Measurements from ENCODE around the gene TMEM115. TPM values are rescaled to one million over a fixed set of nuclear protein-coding genes. Genes with fewer than 3 reads are reported as not detected.

The TMEM115 gene
- total and polyA plus RNA-seq, 2 of the 4 experiments (the other 2 are of a cell fraction): 35.3 to 47.3 TPM

- TF ChIP-seq USF2 (IDR thresholded peaks at IDR 0.05; ENCODE audit: low read depth, low read length) (no peak), POLR2A (IDR thresholded peaks at IDR 0.05; ENCODE audit: low read depth, low read length) (no peak)
- TF ChIP-seq, protein P1, sequence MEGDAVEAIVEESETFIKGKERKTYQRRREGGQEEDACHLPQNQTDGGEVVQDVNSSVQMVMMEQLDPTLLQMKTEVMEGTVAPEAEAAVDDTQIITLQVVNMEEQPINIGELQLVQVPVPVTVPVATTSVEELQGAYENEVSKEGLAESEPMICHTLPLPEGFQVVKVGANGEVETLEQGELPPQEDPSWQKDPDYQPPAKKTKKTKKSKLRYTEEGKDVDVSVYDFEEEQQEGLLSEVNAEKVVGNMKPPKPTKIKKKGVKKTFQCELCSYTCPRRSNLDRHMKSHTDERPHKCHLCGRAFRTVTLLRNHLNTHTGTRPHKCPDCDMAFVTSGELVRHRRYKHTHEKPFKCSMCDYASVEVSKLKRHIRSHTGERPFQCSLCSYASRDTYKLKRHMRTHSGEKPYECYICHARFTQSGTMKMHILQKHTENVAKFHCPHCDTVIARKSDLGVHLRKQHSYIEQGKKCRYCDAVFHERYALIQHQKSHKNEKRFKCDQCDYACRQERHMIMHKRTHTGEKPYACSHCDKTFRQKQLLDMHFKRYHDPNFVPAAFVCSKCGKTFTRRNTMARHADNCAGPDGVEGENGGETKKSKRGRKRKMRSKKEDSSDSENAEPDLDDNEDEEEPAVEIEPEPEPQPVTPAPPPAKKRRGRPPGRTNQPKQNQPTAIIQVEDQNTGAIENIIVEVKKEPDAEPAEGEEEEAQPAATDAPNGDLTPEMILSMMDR (conservative IDR thresholded peaks at IDR 0.05; ENCODE audit: low read depth, low read length): no peak
Measured at GRCh38 chr3:50318615-50319014, 40.7 kb downstream of the TMEM115 start (continued).

DNA sequence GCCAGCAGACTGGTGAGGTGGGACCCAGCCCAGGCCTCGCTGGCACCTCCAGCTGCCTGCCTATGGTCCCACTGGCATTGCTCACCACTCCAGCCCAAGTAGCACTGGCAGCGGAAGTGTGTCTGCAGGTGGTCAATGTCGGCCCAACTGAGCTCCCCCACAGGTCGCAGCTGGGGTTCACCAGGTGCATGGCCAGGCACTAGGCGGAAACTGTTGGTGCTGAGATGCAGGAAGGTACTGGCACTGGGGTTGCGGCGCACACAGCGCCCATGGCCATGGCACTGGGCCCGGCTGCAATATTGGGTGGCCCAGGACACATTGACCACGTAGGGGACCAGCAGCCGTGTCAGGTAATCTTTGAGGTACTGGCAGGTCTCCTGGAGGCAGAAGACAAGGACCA is 41.2 kb downstream of the TMEM115 start:
- Histone ChIP-seq H3K9ac (ENCODE audit: low read depth, low read length) (no peak overlapping the region), H3K4ac (ENCODE audit: low read depth, low read length) (no peak overlapping the region), H3K14ac (replicated peaks; ENCODE audit: low read depth, low read length) (no peak overlapping the region), H3K4me1 (ENCODE audit: control insufficient read depth, insufficient read depth, low read length) (peaks cover 25% of the 10 kb centered on the region), H4K91ac (ENCODE audit: insufficient read depth, low read depth, low read length) (no peak overlapping the region), H3K9me3 (ENCODE audit: control insufficient read depth, insufficient read depth, low read length) (no peaks in the 10 kb centered on the region), H3K27me3 (ENCODE audit: control insufficient read depth, insufficient read depth, low read length) (no peaks in the 10 kb centered on the region), H4K8ac (ENCODE audit: low read depth in 2 of 2, low read length in 2 of 2) (no peak overlapping the region), H3K4me2 (ENCODE audit: low read depth, low read length) (no peak overlapping the region), H2AK9ac (replicated peaks; ENCODE audit: low read depth, low read length, poor library complexity) (no peak overlapping the region), H2BK120ac (ENCODE audit: low read depth, low read length) (no peak overlapping the region), H3K79me1 (ENCODE audit: low read depth in 1 of 2, low read length in 2 of 2) (peaks cover 29 to 57% of the 10 kb centered on the region in 2 experiments), H2BK20ac (ENCODE audit: low read depth, low read length) (no peak overlapping the region), H2BK5ac (ENCODE audit: low read depth, low read length, poor library complexity, severe bottlenecking) (no peak overlapping the region), H4K5ac (ENCODE audit: low read depth, low read length) (no peak overlapping the region), H3K56ac (ENCODE audit: extremely low read depth, insufficient read depth, low read length) (no peak overlapping the region), H4K20me1 (ENCODE audit: insufficient read depth, low read length) (0 out of 2 replicates have a peak, but pooled peaks cover 18% of the 10 kb centered on the region), H3K27ac (ENCODE audit: insufficient read depth, low read length) (no peak overlapping the region), H3K9me1 (ENCODE audit: insufficient read depth, low read length) (peaks cover 23% of the 10 kb centered on the region), H2BK15ac (ENCODE audit: low read depth, low read length) (no peak overlapping the region), H3K4me3 (ENCODE audit: insufficient read depth, low read depth, low read length) (no peak overlapping the region), H3K36me3 (ENCODE audit: control insufficient read depth, insufficient read depth, low read length) (peaks cover 38% of the 10 kb centered on the region), H3K23ac (ENCODE audit: low read depth, low read length) (no peak overlapping the region), H3K18ac (ENCODE audit: low read depth, low read length) (no peak overlapping the region), H2AFZ (replicated peaks; ENCODE audit: low read length, poor library complexity) (no peak overlapping the region), H2AK5ac (ENCODE audit: low read depth, low read length) (no peak overlapping the region)
- TSS peak; percentile 38 for BruUV-seq (replicated peaks)
- CTCF ChIA-PET: no interaction called here
- intact Hi-C loops (cut with micrococcal nuclease) (no loop called here), dilution Hi-C loops (cut with HindIII; ENCODE audit: low sequenced_read_pairs, unreplicated experiment) (no loop called here), in situ Hi-C loops (cut with MboI; ENCODE audit: low sequenced_read_pairs) (no loop called here)
- POLR2A ChIA-PET (ENCODE audit: unreplicated experiment): no interaction called here
- ATAC-seq (ENCODE audit: low read depth) (no peak), DNase-seq (no peak)
- WGBS, 2 experiments (ENCODE audit: extremely low coverage in 2 of 2, insufficient read length in 1 of 2): 95% methylated on average over 10 of the region's 11 CpGs; no CpG with 5 or more reads in 1 of the 2 experiments
- TF ChIP-seq, protein P1 (conservative IDR thresholded peaks at IDR 0.05; ENCODE audit: low read depth, low read length): no peak
- no peak for TF ChIP-seq CHD1 (IDR thresholded peaks at IDR 0.05; ENCODE audit: low read depth, low read length)
- TF ChIP-seq ELK1 (IDR thresholded peaks at IDR 0.05; ENCODE audit: borderline replicate concordance, low read depth, low read length): no peak
- TF ChIP-seq CEBPB (IDR thresholded peaks at IDR 0.05; ENCODE audit: low read depth, low read length): no peak
- no peak for TF ChIP-seq NFE2L2 (IDR thresholded peaks at IDR 0.05; ENCODE audit: low read depth, low read length)
- no peak for TF ChIP-seq MAFK (IDR thresholded peaks at IDR 0.05; ENCODE audit: low read depth, low read length)
- no peak for TF ChIP-seq SMC3 (IDR thresholded peaks at IDR 0.05; ENCODE audit: low read depth, low read length)
- no peak for TF ChIP-seq USF2 (IDR thresholded peaks at IDR 0.05; ENCODE audit: low read depth, low read length)
